OCI-LY3 (cell line): Measurements from ENCODE around the gene MARK3.

Source experiments
- H2AFZ ChIP-seq: fragments of 200-600, 300-600 bp; shearing (Covaris generic); 2 replicates; pipeline ENCODE4 v1.6.0; 2014; ENCODE audit warnings: antibody characterized with exemption, low read depth, low read length
- H3K27ac ChIP-seq: fragments of 200-600, 300-600 bp; sonication (generic); 2 replicates; pipeline ENCODE4 v1.5.1; 2014; ENCODE audit warnings: mild to moderate bottlenecking, low read length, moderate library complexity, mixed read lengths
- H3K27me3 ChIP-seq: fragments of 200-600, 300-600 bp; sonication (generic); 2 replicates; pipeline ENCODE4 v1.6.1; 2014; ENCODE audit warnings: low read depth, low read length, mixed read lengths
- H3K36me3 ChIP-seq: fragments of 200-600, 300-600 bp; sonication (generic); replicated peaks from 2 replicates; pipeline ENCODE3; 2014; ENCODE audit warnings: low read depth, low read length, mixed read lengths
- H3K4me1 ChIP-seq: fragments of 300-600, 200-600 bp; sonication (generic); 2 replicates; pipeline ENCODE4 v1.6.1; 2014; ENCODE audit warnings: low read length, mixed read lengths
- H3K4me2 ChIP-seq: fragments of 200-600, 300-600 bp; sonication (generic); 2 replicates; pipeline ENCODE4 v1.6.1; 2014; ENCODE audit warnings: low read length, mixed read lengths
- H3K4me3 ChIP-seq: fragments of 300-600, 200-600 bp; sonication (generic); 2 replicates; pipeline ENCODE4 v1.5.1; 2014; ENCODE audit warnings: antibody characterized with exemption, mild to moderate bottlenecking, low read length, moderate library complexity
- H3K79me2 ChIP-seq: fragments of 300-600, 200-600 bp; shearing (Covaris generic); 2 replicates; pipeline ENCODE4 v1.6.1; 2014; ENCODE audit warnings: mild to moderate bottlenecking, low read length, mixed read lengths
- H3K9ac ChIP-seq: fragments of 300-600, 200-600 bp; shearing (Covaris generic); 2 replicates; pipeline ENCODE4 v1.6.0; 2014; ENCODE audit warnings: mild to moderate bottlenecking, low read length, moderate library complexity
- H3K9me3 ChIP-seq: fragments of 200-600, 300-600 bp; shearing (Covaris generic); 2 replicates; pipeline ENCODE4 v1.6.1; 2014; ENCODE audit warnings: low read length, mixed read lengths; ENCODE audit not compliant: insufficient read depth
- H4K20me1 ChIP-seq: fragments of 200-600, 300-600 bp; sonication (generic); 2 replicates; pipeline ENCODE4 v1.6.1; 2016; ENCODE audit warnings: low read length, mixed read lengths; ENCODE audit not compliant: insufficient read depth
- CTCF ChIP-seq: fragments of 200-600, 300-600 bp; sonication (generic); IDR thresholded peaks from 2 replicates; pipeline ENCODE4 v1.5.1; 2014; ENCODE audit warnings: antibody characterized with exemption, low read length, low read depth
- EZH2phosphoT487 ChIP-seq: fragments of 200-600 bp; shearing (Covaris generic); IDR thresholded peaks from 2 replicates; pipeline ENCODE4 v1.6.1; 2018; ENCODE audit warnings: antibody characterized with exemption, mixed run types, low read depth

The MARK3 gene

GRCh38 chr14:103534576-103535061 is 149.4 kb downstream of the MARK3 start:
- Histone ChIP-seq H4K20me1 (peaks cover 3% of the 10 kb centered on the region; the same call in 1 of the 2 replicates), H3K4me2 (no peak overlapping the region), H3K36me3 (peaks cover 38% of the 10 kb centered on the region), H3K9me3 (no peaks in the 10 kb centered on the region), H3K4me1 (peaks cover 26% of the 10 kb centered on the region), H3K4me3 (no peak overlapping the region), H2AFZ (no peak overlapping the region), H3K27me3 (no peaks in the 10 kb centered on the region), H3K27ac (no peak overlapping the region), H3K9ac (no peak overlapping the region), H3K79me2 (peaks cover 34% of the 10 kb centered on the region)
- TF ChIP-seq EZH2phosphoT487: no peak
- no peak for TF ChIP-seq CTCF

DNA sequence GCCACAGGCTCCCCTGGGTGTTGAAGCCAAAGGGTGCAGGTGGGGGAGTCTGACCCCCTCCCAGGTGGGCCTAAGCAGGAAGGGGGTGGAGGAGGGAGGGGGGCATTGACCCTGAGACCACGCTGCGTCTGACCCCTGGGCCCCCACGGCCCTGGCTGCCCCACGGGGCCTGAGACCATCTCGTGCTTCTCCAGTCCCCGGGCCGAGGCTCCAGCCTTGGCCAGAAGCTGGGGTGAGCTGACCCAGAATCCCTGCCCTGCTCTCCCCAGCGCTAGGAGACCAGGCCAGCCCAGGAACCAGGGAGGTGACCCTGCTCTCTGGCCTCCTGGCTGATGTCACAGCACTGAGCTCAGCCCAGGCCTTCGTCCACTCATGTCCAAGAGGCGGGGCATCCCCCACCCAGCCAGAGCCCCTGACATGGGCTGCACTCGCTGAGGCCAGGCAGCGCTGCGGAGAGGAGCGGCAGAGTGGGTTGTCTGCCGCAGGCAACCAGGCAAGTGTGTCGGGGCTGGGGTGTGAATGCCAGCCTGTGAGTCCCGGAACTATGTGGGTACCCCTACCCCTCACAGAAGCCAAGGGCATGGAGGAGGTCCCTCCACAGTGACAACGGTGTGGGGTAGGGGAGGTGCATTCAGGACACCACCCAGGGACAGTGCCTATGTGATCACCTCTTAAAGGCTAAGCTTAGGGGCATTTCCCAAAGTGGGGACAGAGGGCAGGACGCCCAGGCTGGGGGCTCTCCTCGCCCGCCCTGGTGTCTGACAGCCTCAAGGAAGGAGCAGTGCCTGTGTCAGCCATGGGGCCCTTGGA is 150.1 kb downstream of the MARK3 start:
- Histone ChIP-seq H3K79me2 (peaks cover 27% of the 10 kb centered on the region), H4K20me1 (peaks cover 3% of the 10 kb centered on the region; the same call in 1 of the 2 replicates), H3K27me3 (no peaks in the 10 kb centered on the region), H3K4me3 (no peak overlapping the region), H3K36me3 (peaks cover 31% of the 10 kb centered on the region), H3K9ac (no peak overlapping the region), H3K27ac (no peak overlapping the region), H3K4me1 (peaks cover 19% of the 10 kb centered on the region), H2AFZ (no peak overlapping the region), H3K9me3 (no peaks in the 10 kb centered on the region), H3K4me2 (no peak overlapping the region)
- no peak for TF ChIP-seq CTCF
- no peak for TF ChIP-seq EZH2phosphoT487

DNA sequence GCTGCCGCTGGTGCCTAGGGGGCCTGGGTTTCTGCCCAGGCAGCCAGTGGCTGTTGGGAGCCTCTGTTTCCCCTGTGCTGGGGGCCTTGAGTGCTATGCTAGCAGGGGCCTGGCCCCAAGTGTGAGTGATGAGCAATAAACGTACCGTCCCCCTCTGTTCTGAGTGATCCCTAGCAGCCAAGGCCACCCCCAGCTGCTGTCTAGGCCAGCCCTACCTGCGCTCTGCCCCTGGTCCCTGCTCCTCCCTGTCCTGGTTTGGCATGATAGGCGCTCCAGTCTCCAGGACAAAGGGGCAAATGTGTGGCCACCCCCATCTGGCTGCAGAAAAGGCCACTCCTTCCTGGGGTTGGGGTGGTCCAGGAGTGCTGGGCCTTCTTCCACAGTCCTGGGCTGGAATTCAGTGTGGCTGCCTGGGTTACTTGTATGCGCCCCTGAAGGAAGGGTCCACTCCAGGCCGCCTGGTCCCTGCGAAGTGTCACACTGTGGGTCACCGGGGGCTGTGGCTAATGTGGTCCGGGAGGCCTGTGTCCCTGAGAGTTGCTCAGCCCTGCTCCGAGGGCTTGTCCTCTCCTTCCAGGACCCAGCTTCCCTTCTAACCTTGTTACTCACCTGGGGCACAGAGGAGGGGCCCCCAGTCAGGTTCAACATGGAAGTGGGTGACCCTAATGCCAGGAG is 150.8 kb downstream of the MARK3 start:
- Histone ChIP-seq H3K4me3 (no peak overlapping the region), H3K27ac (no peak overlapping the region), H2AFZ (no peak overlapping the region), H3K9me3 (no peaks in the 10 kb centered on the region), H3K9ac (no peak overlapping the region), H3K36me3 (peaks cover 24% of the 10 kb centered on the region), H3K79me2 (peaks cover 20% of the 10 kb centered on the region), H4K20me1 (peaks cover 2% of the 10 kb centered on the region; the same call in 1 of the 2 replicates), H3K4me1 (peaks cover 12% of the 10 kb centered on the region), H3K4me2 (no peak overlapping the region), H3K27me3 (no peaks in the 10 kb centered on the region)
- TF ChIP-seq CTCF (no peak), EZH2phosphoT487 (no peak)

GRCh38 chr14:103536693-103537092 is 151.5 kb downstream of the MARK3 start:
- no peak overlapping the region for H3K9ac ChIP-seq

More at GRCh38 chr14:103536693-103537092, 151.5 kb downstream of the MARK3 start:
- Histone ChIP-seq H3K27me3 (no peaks in the 10 kb centered on the region), H3K4me1 (peaks cover 5% of the 10 kb centered on the region; the same call in 1 of the 2 replicates), H4K20me1 (no peaks in the 10 kb centered on the region), H3K4me3 (no peak overlapping the region), H3K27ac (no peak overlapping the region), H3K79me2 (peaks cover 13% of the 10 kb centered on the region), H3K36me3 (peaks cover 17% of the 10 kb centered on the region), H2AFZ (no peak overlapping the region), H3K4me2 (no peak overlapping the region), H3K9me3 (no peaks in the 10 kb centered on the region)
- TF ChIP-seq CTCF (no peak), EZH2phosphoT487 (no peak)
